CD1c-positive myeloid dendritic cell (primary cell): ENCODE results near the gene HBD.
"Not testable (repeated sequence)": the region's sequence is repeated elsewhere in the genome, so short reads cannot be mapped to it uniquely, and the experiment has no call there.

Source experiments
- DNase-seq: peaks from one replicate; pipeline ENCODE4 v3.0.0-alpha.2; 2016; ENCODE audit errors: extremely low spot score

Gene HBD

GRCh38 chr11:5234381-5234834 lies at the start of gene HBD:
TSS of gene HBD (minus strand) at chr11:5234483. CDS start at chr11:5234433, 50 bp downstream.
- DNase-seq, result no peak

GRCh38 chr11:5283882-5284281 lies 49.6 kb upstream of the HBD start:
- DNase-seq, result no peak

GRCh38 chr11:5283086-5283485 lies 48.8 kb upstream of the HBD start:
- DNase-seq, result no peak

GRCh38 chr11:5282628-5283027 lies 48.3 kb upstream of the HBD start:
- DNase-seq, result no peak

- DNase-seq, result no peak
These were observed 47.3 kb upstream of the HBD start for GRCh38 chr11:5281596-5281995.

GRCh38 chr11:5280582-5281102 lies 46.4 kb upstream of the HBD start:
- DNase-seq, result peak; percentile 75

- no peak for DNase-seq
These were observed 45.3 kb upstream of the HBD start for GRCh38 chr11:5279471-5280090.

GRCh38 chr11:5277807-5278382 lies 43.6 kb upstream of the HBD start:
- no peak for DNase-seq

- no peak for DNase-seq
These were observed 42.4 kb upstream of the HBD start for GRCh38 chr11:5276697-5277096.

GRCh38 chr11:5275369-5276110 lies 41.3 kb upstream of the HBD start:
- no peak for DNase-seq

- DNase-seq, result no peak
These were observed 40.1 kb upstream of the HBD start for GRCh38 chr11:5274395-5274794.

GRCh38 chr11:5272395-5273017 lies 38.2 kb upstream of the HBD start:
- DNase-seq, result no peak

GRCh38 chr11:5269715-5270147 lies 35.4 kb upstream of the HBD start, which contains the start of gene HBE1:
TSS of gene HBE1 (minus strand) at chr11:5269945. CDS start at chr11:5269890, 55 bp downstream.
- no peak for DNase-seq

GRCh38 chr11:5267033-5267563 lies 32.8 kb upstream of the HBD start:
- DNase-seq, result no peak

- no peak for DNase-seq
These were observed 32.3 kb upstream of the HBD start for GRCh38 chr11:5266609-5267008.

GRCh38 chr11:5265832-5266231 lies 31.5 kb upstream of the HBD start:
- DNase-seq, result no peak

- no peak for DNase-seq
These were observed 24.4 kb upstream of the HBD start for GRCh38 chr11:5258543-5259262.

GRCh38 chr11:5257296-5257695 lies 23.0 kb upstream of the HBD start:
- DNase-seq, result no peak

GRCh38 chr11:5254646-5255413 lies 20.5 kb upstream of the HBD start, which contains the start of gene HBG2:
TSS of gene HBG2 (minus strand) at chr11:5254781. CDS start at chr11:5254728, 53 bp downstream.
- DNase-seq, result not testable (repeated sequence)

GRCh38 chr11:5254023-5254422 lies 19.7 kb upstream of the HBD start:
- DNase-seq, result not testable (repeated sequence)
